Muscle layer of colon (tissue), 2 donors: ENCODE results near the gene MRPL58.
A peak's percentile ranks its signal among the peaks of the same experiment; 100 is the strongest.

Source experiments
- H3K27ac ChIP-seq: one replicate; pipeline ENCODE4 v1.7.0; 2013; ENCODE audit warnings: low read depth, mild to moderate bottlenecking, low read length, moderate library complexity
- H3K27me3 ChIP-seq, 2 donors: one replicate each; pipeline ENCODE4 v1.7.0; 2013; ENCODE audit warnings: low read length in 2 of 2, mild to moderate bottlenecking in 2 of 2; ENCODE audit not compliant: insufficient read depth in 2 of 2, control insufficient read depth in 1 of 2
- H3K36me3 ChIP-seq: one replicate; pipeline ENCODE4 v1.7.0; 2013; ENCODE audit warnings: mild to moderate bottlenecking, low read length; ENCODE audit not compliant: insufficient read depth
- H3K4me1 ChIP-seq: one replicate; pipeline ENCODE4 v1.7.0; 2013; ENCODE audit warnings: mild to moderate bottlenecking, low read length; ENCODE audit not compliant: insufficient read depth
- H3K4me3 ChIP-seq, 2 donors: one replicate each; pipeline ENCODE4 v1.7.0; 2013; ENCODE audit warnings: low read length in 2 of 2, low read depth in 1 of 2, mild to moderate bottlenecking in 1 of 2, moderate library complexity in 1 of 2
- H3K9ac ChIP-seq: one replicate; pipeline ENCODE4 v1.7.0; 2013; ENCODE audit warnings: low read length
- H3K9me3 ChIP-seq: one replicate; pipeline ENCODE4 v1.7.0; 2013; ENCODE audit warnings: mild to moderate bottlenecking, low read length
- donor health status: abdominal sarcoma.
- donor health status: Adenocarcinoma of cecum.

The MRPL58 gene

GRCh38 chr17:74987909-74988711 is 24.4 kb upstream of the MRPL58 start:
- no peaks in the 10 kb centered on the region for H3K36me3 ChIP-seq

GRCh38 chr17:74990581-74991105 is 21.8 kb upstream of the MRPL58 start:
- Histone ChIP-seq H3K36me3 (no peaks in the 10 kb centered on the region), H3K4me1 (peaks cover 25% of the 10 kb centered on the region), H3K27me3 (no peaks in the 10 kb centered on the region), H3K9ac (no peak overlapping the region), H3K9me3 (no peaks in the 10 kb centered on the region), H3K4me3 (no peak overlapping the region), H3K27ac (no peak overlapping the region)

More at GRCh38 chr17:74987909-74988711, 24.4 kb upstream of the MRPL58 start:
- H3K9ac ChIP-seq = peak overlapping the region; percentile 99
- peak overlapping the region; percentile 99 for H3K27ac ChIP-seq
- peak overlapping the region; percentile 87 to 92 for H3K4me3 ChIP-seq
- peaks cover 25% of the 10 kb centered on the region for H3K4me1 ChIP-seq
- H3K27me3 ChIP-seq = no peaks in the 10 kb centered on the region
- no peaks in the 10 kb centered on the region for H3K9me3 ChIP-seq

DNA sequence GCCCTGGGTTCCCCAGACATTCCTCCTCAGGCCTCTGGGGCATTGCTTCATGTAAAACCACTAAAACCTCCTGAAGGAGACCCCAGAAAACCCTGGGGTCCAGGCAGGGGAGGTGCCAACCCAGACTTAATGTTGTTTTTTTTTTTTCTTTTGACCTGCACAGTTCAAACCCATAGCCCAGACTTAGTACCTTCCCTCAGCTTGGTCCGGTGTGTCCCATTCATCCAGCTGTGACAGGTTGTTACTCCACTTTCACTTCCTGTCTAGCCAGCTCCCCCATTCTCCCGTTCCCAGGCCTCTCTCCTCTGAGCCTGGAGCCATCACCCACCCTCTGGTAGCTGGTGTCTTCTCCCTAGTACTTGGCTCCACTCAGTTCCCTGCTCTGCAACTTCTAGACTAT is 20.2 kb upstream of the MRPL58 start:
- Histone ChIP-seq H3K4me3 (no peak overlapping the region), H3K9ac (no peak overlapping the region), H3K36me3 (no peaks in the 10 kb centered on the region), H3K27me3 (no peaks in the 10 kb centered on the region), H3K27ac (no peak overlapping the region), H3K9me3 (no peaks in the 10 kb centered on the region), H3K4me1 (peaks cover 20% of the 10 kb centered on the region)

DNA sequence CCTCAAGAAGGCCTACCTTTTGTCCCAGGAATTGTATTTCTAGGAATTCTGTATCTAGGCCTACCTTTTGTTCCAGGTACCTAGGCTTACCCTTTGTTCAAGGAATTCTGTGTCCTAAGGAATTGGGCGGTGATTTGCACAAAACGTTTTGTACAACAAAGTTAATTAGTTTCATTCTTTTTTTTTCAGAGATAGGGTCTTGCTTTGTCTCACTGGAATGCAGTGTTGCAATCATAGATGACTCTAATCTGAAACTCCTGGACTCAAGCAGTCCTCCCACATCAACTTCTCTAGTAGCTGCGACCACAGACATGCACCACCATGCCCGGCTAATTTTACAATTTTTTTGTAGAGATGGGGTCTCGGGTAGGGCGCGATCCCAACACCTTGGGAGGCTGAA is 18.0 kb upstream of the MRPL58 start:
- no peak overlapping the region for H3K9ac ChIP-seq
- H3K27ac ChIP-seq = no peak overlapping the region
- H3K4me3 ChIP-seq = no peak overlapping the region
- no peaks in the 10 kb centered on the region for H3K9me3 ChIP-seq
- H3K36me3 ChIP-seq = peaks cover 2% of the 10 kb centered on the region
- H3K4me1 ChIP-seq = peaks cover 9% of the 10 kb centered on the region
- no peaks in the 10 kb centered on the region for H3K27me3 ChIP-seq

DNA sequence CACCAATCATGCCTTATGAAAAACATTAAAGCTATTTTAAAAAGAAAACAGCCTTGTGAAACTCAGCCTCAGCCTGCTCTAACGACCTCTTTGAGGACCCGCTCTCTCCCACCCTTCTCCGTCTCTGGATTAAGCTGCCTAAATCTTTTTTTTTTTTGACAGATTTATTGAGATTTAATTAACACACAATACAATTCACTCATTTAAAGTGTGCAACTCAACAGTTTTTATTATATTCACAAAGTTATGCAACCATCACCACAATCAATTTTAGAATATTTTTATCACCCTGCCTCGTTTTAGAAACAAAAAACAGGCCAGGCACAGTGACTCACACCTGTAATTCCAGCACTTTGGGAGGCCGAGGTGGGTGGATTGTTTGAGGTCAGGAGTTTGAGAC is 16.6 kb upstream of the MRPL58 start:
- Histone ChIP-seq H3K9me3 (no peaks in the 10 kb centered on the region), H3K4me1 (no peaks in the 10 kb centered on the region), H3K36me3 (peaks cover 6% of the 10 kb centered on the region), H3K27me3 (no peaks in the 10 kb centered on the region), H3K9ac (no peak overlapping the region), H3K4me3 (no peak overlapping the region), H3K27ac (no peak overlapping the region)

DNA sequence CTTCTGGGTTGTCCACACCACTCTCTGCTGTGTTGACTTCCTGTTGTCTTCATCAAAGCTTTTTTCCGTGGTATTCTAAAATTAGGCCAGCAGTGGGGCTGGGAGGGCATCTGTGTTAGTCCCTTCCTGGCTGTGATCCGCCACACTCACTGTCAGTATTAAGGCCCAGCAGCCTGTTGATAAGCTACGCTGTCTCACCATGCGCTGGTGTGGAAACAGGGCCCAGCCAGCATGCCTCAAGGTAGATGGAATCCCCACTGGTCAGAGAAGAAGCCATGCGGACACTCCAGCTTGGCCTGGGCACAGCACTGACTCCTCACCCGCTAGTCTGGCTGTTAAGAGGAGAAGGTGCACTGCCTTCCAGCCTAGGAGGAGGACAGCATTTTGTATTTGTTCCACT is 13.7 kb upstream of the MRPL58 start:
- Histone ChIP-seq H3K4me3 (no peak overlapping the region), H3K27ac (no peak overlapping the region), H3K36me3 (peaks cover 29% of the 10 kb centered on the region), H3K27me3 (no peaks in the 10 kb centered on the region), H3K9ac (no peak overlapping the region), H3K9me3 (no peaks in the 10 kb centered on the region), H3K4me1 (no peaks in the 10 kb centered on the region)

DNA sequence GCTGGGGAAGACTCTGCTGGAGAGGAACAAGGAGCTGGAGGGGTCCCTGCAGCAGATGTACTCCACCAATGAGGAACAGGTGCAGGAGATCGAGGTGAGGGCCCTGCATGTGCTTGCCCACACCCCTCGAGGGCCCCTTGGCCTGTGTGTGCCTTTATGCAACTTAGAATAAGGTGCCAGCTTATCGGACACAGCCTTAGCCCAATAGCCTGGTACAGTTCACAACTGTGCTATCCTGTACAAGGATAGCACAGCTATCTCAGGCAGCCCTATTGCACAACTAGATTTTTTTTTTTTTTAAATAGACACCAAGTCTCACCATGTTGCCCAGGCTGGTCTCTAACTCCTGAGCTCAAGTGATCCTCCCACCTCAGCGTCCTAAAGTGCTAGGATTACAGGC is 12.9 kb upstream of the MRPL58 start:
- peaks cover 29% of the 10 kb centered on the region for H3K36me3 ChIP-seq

GRCh38 chr17:75001915-75002843 is 10.3 kb upstream of the MRPL58 start:
- H3K36me3 ChIP-seq = peaks cover 29% of the 10 kb centered on the region
- no peak overlapping the region for H3K9ac ChIP-seq
- H3K4me1 ChIP-seq = no peaks in the 10 kb centered on the region

More for the DNA sequence above, 12.9 kb upstream of the MRPL58 start:
- H3K9ac ChIP-seq = no peak overlapping the region
- H3K27me3 ChIP-seq = no peaks in the 10 kb centered on the region
- no peaks in the 10 kb centered on the region for H3K4me1 ChIP-seq
- H3K27ac ChIP-seq = no peak overlapping the region
- no peak overlapping the region for H3K4me3 ChIP-seq
- H3K9me3 ChIP-seq = no peaks in the 10 kb centered on the region

GRCh38 chr17:75003070-75003956 is 9.2 kb upstream of the MRPL58 start:
- Histone ChIP-seq H3K27me3 (no peaks in the 10 kb centered on the region), H3K9me3 (no peaks in the 10 kb centered on the region), H3K4me1 (no peaks in the 10 kb centered on the region), H3K4me3 (no peak overlapping the region), H3K27ac (no peak overlapping the region), H3K9ac (no peak overlapping the region), H3K36me3 (peaks cover 29% of the 10 kb centered on the region)

More at GRCh38 chr17:75001915-75002843, 10.3 kb upstream of the MRPL58 start:
- Histone ChIP-seq H3K27ac (no peak overlapping the region), H3K4me3 (no peak overlapping the region), H3K27me3 (no peaks in the 10 kb centered on the region), H3K9me3 (no peaks in the 10 kb centered on the region)

DNA sequence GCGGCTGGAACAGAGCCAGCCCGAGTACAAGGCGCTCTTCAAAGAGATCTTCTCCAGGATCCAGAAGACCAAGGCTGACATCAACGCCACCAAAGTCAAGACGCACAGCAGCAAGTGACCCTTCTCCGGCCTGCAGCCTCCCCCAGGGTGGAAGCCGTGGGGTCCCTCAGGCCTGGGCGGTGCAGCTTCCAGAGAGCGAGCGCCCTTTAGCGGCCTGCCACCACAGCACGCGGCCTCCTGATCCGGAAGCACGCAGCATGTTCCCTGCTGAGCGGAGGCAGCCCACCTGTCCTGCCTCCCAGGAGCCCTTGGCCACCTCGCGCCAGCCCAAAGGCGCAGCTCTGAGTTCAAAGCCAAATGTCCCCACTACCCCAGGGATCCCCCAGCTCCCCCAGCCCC is 8.5 kb upstream of the MRPL58 start:
- H3K36me3 ChIP-seq = peaks cover 29% of the 10 kb centered on the region
- no peak overlapping the region for H3K27ac ChIP-seq

More for the DNA sequence above, 8.5 kb upstream of the MRPL58 start:
- Histone ChIP-seq H3K4me1 (no peaks in the 10 kb centered on the region), H3K4me3 (no peak overlapping the region), H3K9ac (no peak overlapping the region), H3K9me3 (no peaks in the 10 kb centered on the region), H3K27me3 (no peaks in the 10 kb centered on the region)
